ENCODE data around the gene ZNF71. TPM values are rescaled to one million over a fixed set of nuclear protein-coding genes. Genes with fewer than 3 reads are reported as not detected.
A peak's percentile ranks its signal among the peaks of the same experiment; 100 is the strongest.

Gene ZNF71
- total RNA-seq, 1 experiment from 2014 or later: 1.8 TPM

GRCh38 chr19:56566904-56567273 is 28.2 kb upstream of the ZNF71 start:
- CTCF ChIA-PET: no interaction called here
- no TSS peak for BruUV-seq (replicated peaks)
- Mint-ChIP-seq H3K27me3 (ENCODE audit: unreplicated experiment) (no peaks in the 10 kb centered on the region), H3K9me3 (ENCODE audit: low read depth, unreplicated experiment) (peaks cover 25% of the 10 kb centered on the region), H3K27ac (ENCODE audit: unreplicated experiment) (peak overlapping the region; percentile 56), H3K4me3 (ENCODE audit: low read depth, unreplicated experiment) (peak overlapping the region; percentile 82), H3K4me1 (ENCODE audit: low read depth, unreplicated experiment) (no peaks in the 10 kb centered on the region), H3K36me3 (ENCODE audit: insufficient read depth, unreplicated experiment) (peaks cover 10% of the 10 kb centered on the region)
- DNase-seq: peak; percentile 14
- TF ChIP-seq, protein P1, sequence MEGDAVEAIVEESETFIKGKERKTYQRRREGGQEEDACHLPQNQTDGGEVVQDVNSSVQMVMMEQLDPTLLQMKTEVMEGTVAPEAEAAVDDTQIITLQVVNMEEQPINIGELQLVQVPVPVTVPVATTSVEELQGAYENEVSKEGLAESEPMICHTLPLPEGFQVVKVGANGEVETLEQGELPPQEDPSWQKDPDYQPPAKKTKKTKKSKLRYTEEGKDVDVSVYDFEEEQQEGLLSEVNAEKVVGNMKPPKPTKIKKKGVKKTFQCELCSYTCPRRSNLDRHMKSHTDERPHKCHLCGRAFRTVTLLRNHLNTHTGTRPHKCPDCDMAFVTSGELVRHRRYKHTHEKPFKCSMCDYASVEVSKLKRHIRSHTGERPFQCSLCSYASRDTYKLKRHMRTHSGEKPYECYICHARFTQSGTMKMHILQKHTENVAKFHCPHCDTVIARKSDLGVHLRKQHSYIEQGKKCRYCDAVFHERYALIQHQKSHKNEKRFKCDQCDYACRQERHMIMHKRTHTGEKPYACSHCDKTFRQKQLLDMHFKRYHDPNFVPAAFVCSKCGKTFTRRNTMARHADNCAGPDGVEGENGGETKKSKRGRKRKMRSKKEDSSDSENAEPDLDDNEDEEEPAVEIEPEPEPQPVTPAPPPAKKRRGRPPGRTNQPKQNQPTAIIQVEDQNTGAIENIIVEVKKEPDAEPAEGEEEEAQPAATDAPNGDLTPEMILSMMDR (IDR thresholded peaks at IDR 0.05; ENCODE audit: unreplicated experiment): no peak
- intact Hi-C loops (cut with micrococcal nuclease; ENCODE audit: unreplicated experiment): no loop called here

DNA sequence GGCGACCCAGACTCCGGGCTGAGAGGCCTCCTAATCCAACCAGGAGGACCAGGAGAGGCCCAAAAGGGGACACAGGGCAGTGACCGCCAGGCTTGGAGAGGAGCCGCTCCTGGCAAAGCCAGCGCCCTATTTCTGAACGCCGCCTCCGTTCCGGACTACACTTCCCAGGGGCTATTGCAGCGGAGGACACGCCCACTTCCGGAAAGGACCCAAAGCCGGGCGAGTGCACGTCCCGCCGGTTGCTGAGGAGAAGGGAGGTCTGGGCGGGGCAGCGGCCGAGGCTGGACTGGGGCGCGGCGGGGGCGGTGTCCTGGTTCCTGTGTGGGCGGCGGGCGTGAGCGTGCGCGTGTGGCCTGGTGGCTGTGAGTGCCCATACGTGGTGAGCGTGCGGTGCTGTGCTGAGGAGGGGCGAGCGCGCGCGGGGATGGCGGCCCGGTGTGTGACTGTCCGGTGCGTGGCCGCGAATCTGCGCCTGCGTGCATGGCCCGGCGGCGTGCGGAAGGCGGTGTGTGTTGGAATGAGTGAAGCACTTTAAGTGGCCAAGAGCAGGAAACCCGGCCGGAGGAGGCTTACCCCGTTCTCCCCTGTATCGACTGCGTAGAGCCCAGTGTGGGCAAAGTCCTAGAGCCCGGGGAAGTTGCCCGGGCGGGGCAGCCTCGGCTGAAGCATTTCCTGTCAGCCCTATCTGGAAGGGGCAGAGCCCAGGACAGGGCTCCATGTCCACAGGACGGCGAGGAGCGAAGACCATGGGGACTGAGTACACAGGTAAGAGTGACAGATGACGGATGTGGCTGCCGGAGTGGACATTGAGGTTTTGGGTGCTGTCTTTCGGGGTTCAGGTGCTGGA is 27.6 kb upstream of the ZNF71 start, which contains the start of gene ZNF470:
TSS of gene ZNF470 (plus strand) at position 195 of the 847 bp plus-strand sequence. CDS start 2,844 bp downstream, outside the sequence.
- H3K36me3 Mint-ChIP-seq (ENCODE audit: insufficient read depth, unreplicated experiment): peaks cover 10% of the 10 kb centered on the region
- H3K4me3 Mint-ChIP-seq (ENCODE audit: low read depth, unreplicated experiment): peak within 1 kb of the TSS; percentile 82
- H3K27me3 Mint-ChIP-seq (ENCODE audit: unreplicated experiment): no peaks in the 10 kb centered on the region
- peak; percentile 75 for DNase-seq
- intact Hi-C loops (cut with micrococcal nuclease; ENCODE audit: unreplicated experiment): no loop called here
- TF ChIP-seq, protein P1 (IDR thresholded peaks at IDR 0.05; ENCODE audit: unreplicated experiment): no peak
- H3K4me1 Mint-ChIP-seq (ENCODE audit: low read depth, unreplicated experiment): no peaks in the 10 kb centered on the region
- peak within 1 kb of the TSS; percentile 56 for H3K27ac Mint-ChIP-seq (ENCODE audit: unreplicated experiment)
- CTCF ChIA-PET: no interaction called here
- H3K9me3 Mint-ChIP-seq (ENCODE audit: low read depth, unreplicated experiment): peaks cover 23% of the 10 kb centered on the region
- BruUV-seq (replicated peaks): no TSS peak

DNA sequence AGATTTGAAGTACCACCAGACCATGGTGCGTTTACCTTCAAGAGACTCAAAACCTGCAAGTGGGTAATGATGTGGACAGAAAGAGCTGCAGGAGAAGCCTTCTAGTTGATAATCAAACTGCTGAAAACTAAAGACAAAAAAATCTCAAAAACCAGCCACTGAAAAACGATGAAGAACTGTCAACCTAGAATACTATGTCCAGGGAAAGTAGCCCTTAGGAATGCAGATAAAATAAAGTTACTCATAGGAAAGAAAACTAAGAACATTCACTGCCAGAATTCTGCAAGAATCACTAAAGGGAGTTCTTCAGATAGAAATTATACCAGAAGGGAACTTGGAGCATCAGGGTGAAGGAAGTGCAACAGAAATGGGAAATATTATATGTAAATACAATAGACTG is 22.5 kb upstream of the ZNF71 start:
- no peak overlapping the region for H3K27ac Mint-ChIP-seq (ENCODE audit: unreplicated experiment)
- no peaks in the 10 kb centered on the region for H3K27me3 Mint-ChIP-seq (ENCODE audit: unreplicated experiment)
- intact Hi-C loops (cut with micrococcal nuclease; ENCODE audit: unreplicated experiment): no loop called here
- BruUV-seq (replicated peaks): no TSS peak
- H3K9me3 Mint-ChIP-seq (ENCODE audit: low read depth, unreplicated experiment): peaks cover 23% of the 10 kb centered on the region
- TF ChIP-seq, protein P1 (IDR thresholded peaks at IDR 0.05; ENCODE audit: unreplicated experiment): no peak
- CTCF ChIA-PET: interaction anchor here (0.7 kb wide), 2 partner anchors 669 to 1703 kb away, joined by 4 read pairs; no protein-coding TSS in a partner anchor
- H3K36me3 Mint-ChIP-seq (ENCODE audit: insufficient read depth, unreplicated experiment): peaks cover 2% of the 10 kb centered on the region
- no peak for DNase-seq
- no peaks in the 10 kb centered on the region for H3K4me1 Mint-ChIP-seq (ENCODE audit: low read depth, unreplicated experiment)
- no peak overlapping the region for H3K4me3 Mint-ChIP-seq (ENCODE audit: low read depth, unreplicated experiment)

DNA sequence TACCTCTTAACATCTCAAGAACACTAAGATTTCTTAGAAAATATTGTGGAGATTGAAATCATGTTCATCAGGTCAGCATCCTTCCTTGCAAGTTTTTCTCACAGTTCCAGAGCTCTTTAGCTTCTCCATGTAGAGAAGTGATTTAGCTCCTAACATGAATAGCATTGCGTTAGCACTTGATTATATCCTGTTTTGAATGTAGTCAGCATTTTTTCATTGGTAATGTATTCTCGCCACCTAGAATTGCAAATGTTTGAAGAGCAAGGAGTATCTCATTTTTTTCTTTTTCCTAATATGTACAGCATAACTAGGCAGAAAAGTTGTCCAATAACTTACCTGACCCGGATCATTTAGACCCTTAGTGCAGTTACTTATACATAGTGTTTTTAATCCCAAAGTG is 21.2 kb upstream of the ZNF71 start:
- H3K9me3 Mint-ChIP-seq (ENCODE audit: low read depth, unreplicated experiment): peaks cover 27% of the 10 kb centered on the region
- BruUV-seq (replicated peaks): no TSS peak
- no peak overlapping the region for H3K27ac Mint-ChIP-seq (ENCODE audit: unreplicated experiment)
- CTCF ChIA-PET: interaction anchor here (0.7 kb wide), 1 partner anchor 40 kb away, joined by 3 read pairs; no protein-coding TSS in a partner anchor
- H3K36me3 Mint-ChIP-seq (ENCODE audit: insufficient read depth, unreplicated experiment): no peaks in the 10 kb centered on the region
- H3K4me3 Mint-ChIP-seq (ENCODE audit: low read depth, unreplicated experiment): no peak overlapping the region
- intact Hi-C loops (cut with micrococcal nuclease; ENCODE audit: unreplicated experiment): no loop called here
- TF ChIP-seq, protein P1 (IDR thresholded peaks at IDR 0.05; ENCODE audit: unreplicated experiment): no peak
- no peaks in the 10 kb centered on the region for H3K27me3 Mint-ChIP-seq (ENCODE audit: unreplicated experiment)
- no peaks in the 10 kb centered on the region for H3K4me1 Mint-ChIP-seq (ENCODE audit: low read depth, unreplicated experiment)
- DNase-seq: no peak

Data from Calu3 (cell line).